Measurements from ENCODE around the gene TSPAN5. TPM values are rescaled to one million over a fixed set of nuclear protein-coding genes. Genes with fewer than 3 reads are reported as not detected.

Gene TSPAN5
- total and polyA plus RNA-seq, 2 of the 4 experiments (the other 2 are of a cell fraction): 64.8 to 79.6 TPM

GRCh38 chr4:98529970-98530569, 128.3 kb downstream of the TSPAN5 start:
- H3K14ac ChIP-seq (replicated peaks; ENCODE audit: low read depth, low read length): 0 out of 2 replicates have a peak overlapping the region, but pooled peaks have one; percentile 19
- peak overlapping the region; percentile 49; the same call in 1 of the 2 replicates for H3K23ac ChIP-seq (ENCODE audit: low read depth, low read length)
- BruUV-seq (replicated peaks): no TSS peak
- H3K4me2 ChIP-seq (ENCODE audit: low read depth, low read length): no peak overlapping the region
- no peak overlapping the region for H4K8ac ChIP-seq (ENCODE audit: low read depth in 2 of 2, low read length in 2 of 2)
- no peak for TF ChIP-seq FOS (IDR thresholded peaks at IDR 0.05; ENCODE audit: low read depth, low read length)
- no peak for TF ChIP-seq RFX5 (IDR thresholded peaks at IDR 0.05; ENCODE audit: low read depth, low read length)
- TF ChIP-seq RCOR1 (IDR thresholded peaks at IDR 0.05; ENCODE audit: insufficient replicate concordance, low read length): no peak
- no peak for TF ChIP-seq CTCF (conservative IDR thresholded peaks at IDR 0.05; ENCODE audit: low read depth, low read length)
- no peak for TF ChIP-seq NFE2L2 (IDR thresholded peaks at IDR 0.05; ENCODE audit: low read depth, low read length)
- TF ChIP-seq BHLHE40 (IDR thresholded peaks at IDR 0.05; ENCODE audit: low read depth, low read length): no peak
- no peak for TF ChIP-seq POLR2A (IDR thresholded peaks at IDR 0.05; ENCODE audit: low read depth, low read length)
- TF ChIP-seq, protein P1, sequence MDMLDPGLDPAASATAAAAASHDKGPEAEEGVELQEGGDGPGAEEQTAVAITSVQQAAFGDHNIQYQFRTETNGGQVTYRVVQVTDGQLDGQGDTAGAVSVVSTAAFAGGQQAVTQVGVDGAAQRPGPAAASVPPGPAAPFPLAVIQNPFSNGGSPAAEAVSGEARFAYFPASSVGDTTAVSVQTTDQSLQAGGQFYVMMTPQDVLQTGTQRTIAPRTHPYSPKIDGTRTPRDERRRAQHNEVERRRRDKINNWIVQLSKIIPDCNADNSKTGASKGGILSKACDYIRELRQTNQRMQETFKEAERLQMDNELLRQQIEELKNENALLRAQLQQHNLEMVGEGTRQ (IDR thresholded peaks at IDR 0.05; ENCODE audit: low read depth, low read length): no peak
- no peak overlapping the region for H2AK5ac ChIP-seq (ENCODE audit: low read depth, low read length)
- H3K9ac ChIP-seq (ENCODE audit: low read depth, low read length): no peak overlapping the region
- no peak overlapping the region for H2AK9ac ChIP-seq (replicated peaks; ENCODE audit: low read depth, low read length, poor library complexity)
- no peak overlapping the region for H3K56ac ChIP-seq (ENCODE audit: extremely low read depth, insufficient read depth, low read length)
- intact Hi-C loops (cut with micrococcal nuclease): no loop called here
- H3K9me1 ChIP-seq (ENCODE audit: insufficient read depth, low read length): peaks cover 12% of the 10 kb centered on the region
- H2AFZ ChIP-seq (replicated peaks; ENCODE audit: low read length, poor library complexity): no peak overlapping the region
- WGBS, 2 experiments (ENCODE audit: extremely low coverage in 2 of 2, insufficient read length in 1 of 2): no CpG with 5 or more reads among the region's 2 CpGs
- dilution Hi-C loops (cut with HindIII; ENCODE audit: low sequenced_read_pairs, unreplicated experiment): no loop called here
- H3K4me3 ChIP-seq (ENCODE audit: insufficient read depth, low read depth, low read length): no peak overlapping the region
- DNase-seq (no peak), ATAC-seq (ENCODE audit: low read depth) (no peak)
- H3K18ac ChIP-seq (ENCODE audit: low read depth, low read length): no peak overlapping the region
- H2BK20ac ChIP-seq (ENCODE audit: low read depth, low read length): no peak overlapping the region
- H2BK120ac ChIP-seq (ENCODE audit: low read depth, low read length): no peak overlapping the region
- ChIA-PET CTCF (no interaction called here), POLR2A (ENCODE audit: unreplicated experiment) (no interaction called here)
- H3K79me1 ChIP-seq (ENCODE audit: low read depth in 1 of 2, low read length in 2 of 2): peaks cover 16 to 47% of the 10 kb centered on the region in 2 experiments
- no peaks in the 10 kb centered on the region for H3K9me3 ChIP-seq (ENCODE audit: control insufficient read depth, insufficient read depth, low read length)
- no peak overlapping the region for H2BK5ac ChIP-seq (ENCODE audit: low read depth, low read length, poor library complexity, severe bottlenecking)
- no peaks in the 10 kb centered on the region for H3K27me3 ChIP-seq (ENCODE audit: control insufficient read depth, insufficient read depth, low read length)
- no peak overlapping the region for H4K91ac ChIP-seq (ENCODE audit: insufficient read depth, low read depth, low read length)
- H3K27ac ChIP-seq (ENCODE audit: insufficient read depth, low read length): no peak overlapping the region
- H2BK15ac ChIP-seq (ENCODE audit: low read depth, low read length): no peak overlapping the region
- in situ Hi-C loops (cut with MboI; ENCODE audit: low sequenced_read_pairs): no loop called here
- H4K5ac ChIP-seq (ENCODE audit: low read depth, low read length): no peak overlapping the region
- H4K20me1 ChIP-seq (ENCODE audit: insufficient read depth, low read length): no peaks in the 10 kb centered on the region; the same call in none of the 2 replicates
- peak overlapping the region; percentile 20; the same call in 1 of the 2 replicates for H3K4ac ChIP-seq (ENCODE audit: low read depth, low read length)
- peaks cover 8% of the 10 kb centered on the region for H3K4me1 ChIP-seq (ENCODE audit: control insufficient read depth, insufficient read depth, low read length)
- no peaks in the 10 kb centered on the region for H3K36me3 ChIP-seq (ENCODE audit: control insufficient read depth, insufficient read depth, low read length)

All from IMR-90 (cell line).